Ecto neural progenitor cell (in vitro differentiated cells): ENCODE results near the gene MTCL1.

ENCODE experiments used
- DNase-seq: peaks from one replicate; pipeline ENCODE4 v3.0.0-alpha.2; 2018; ENCODE audit warnings: low spot score

MTCL1 gene

DNA sequence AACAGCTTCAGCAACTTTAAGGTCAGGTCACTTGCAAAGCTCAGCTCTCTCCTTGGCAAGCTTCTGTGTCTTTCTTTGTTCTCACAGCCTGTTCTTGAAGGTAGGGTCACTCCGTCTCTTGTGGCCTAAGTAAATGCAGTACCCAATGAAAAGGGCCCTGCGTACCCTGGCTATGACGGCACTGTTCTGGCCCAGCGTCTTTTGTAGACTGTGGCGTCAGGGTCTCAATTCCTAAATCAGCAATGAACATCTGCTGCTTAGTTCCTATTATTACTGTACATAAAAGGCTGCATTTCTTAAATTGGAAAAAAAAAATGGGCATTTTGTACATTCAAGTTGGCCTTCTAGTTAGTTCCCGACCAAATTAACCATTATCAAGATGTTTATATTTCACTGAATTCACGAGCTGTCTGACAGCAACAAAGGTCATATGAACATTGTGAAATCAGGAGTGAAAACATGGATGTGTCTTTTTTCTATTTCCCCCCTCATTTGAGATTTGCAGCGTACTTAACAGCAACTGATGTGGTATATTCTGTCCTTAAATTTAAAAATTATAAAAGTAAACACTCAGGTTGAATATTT, 17.0 kb upstream of the MTCL1 start:
- DNase-seq: no peak

DNA sequence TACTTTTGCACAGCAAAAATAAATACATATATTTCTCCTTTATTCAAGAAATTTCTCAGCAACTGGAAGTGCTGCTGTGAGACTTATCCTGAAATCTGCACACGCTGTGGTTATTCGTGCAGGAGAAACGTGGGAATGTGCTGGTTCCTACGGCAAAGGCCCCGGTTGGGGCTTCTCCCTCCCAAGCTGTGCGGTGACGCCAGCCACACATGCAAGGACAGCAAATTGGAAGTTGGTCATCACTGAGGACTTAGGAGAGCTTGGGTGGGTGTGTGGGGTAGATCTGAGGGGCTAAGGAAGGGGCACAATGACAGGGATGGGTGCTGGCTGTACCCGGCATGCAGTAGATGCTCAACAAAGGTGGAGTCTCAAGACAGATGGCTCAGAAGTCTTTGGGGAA, 16.5 kb upstream of the MTCL1 start:
- DNase-seq: no peak

DNA sequence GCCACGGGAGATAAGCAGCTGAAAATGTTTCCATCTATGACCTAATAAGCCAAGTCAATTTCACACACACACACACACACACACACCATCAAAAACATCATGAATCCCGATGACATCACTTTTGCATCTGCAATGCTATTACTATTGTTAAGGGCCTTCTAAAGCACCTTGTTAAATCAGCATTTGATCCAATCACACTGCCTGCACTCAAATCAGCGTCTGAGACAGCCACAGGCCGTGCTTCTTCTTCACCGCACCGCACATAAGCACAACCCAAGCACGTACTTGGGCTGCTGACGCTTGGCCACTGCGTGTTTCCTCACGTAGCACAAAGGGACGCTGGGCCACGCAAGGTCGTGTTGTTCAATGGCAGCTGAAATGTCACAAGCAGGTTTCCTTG, 15.8 kb upstream of the MTCL1 start:
- DNase-seq: no peak

DNA sequence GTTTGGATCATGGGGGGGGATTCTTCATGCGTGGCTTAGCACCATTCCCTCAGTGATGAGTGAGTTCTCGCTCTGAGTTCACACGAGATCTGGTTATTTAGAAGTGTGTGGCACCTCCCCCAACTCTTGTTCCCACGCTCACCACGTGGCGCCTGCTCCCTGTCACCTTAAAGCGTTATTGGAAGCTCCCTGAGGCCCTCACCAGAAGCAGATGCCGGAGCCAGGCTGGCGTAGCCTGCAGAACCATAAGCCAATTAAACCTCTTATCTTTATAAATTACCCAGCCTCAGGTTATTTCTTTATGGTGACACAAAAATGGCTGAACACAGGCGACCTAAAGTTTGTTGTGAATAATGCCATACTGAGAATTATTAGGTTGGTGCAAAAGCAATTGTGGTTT, 10.5 kb upstream of the MTCL1 start:
- no peak for DNase-seq

GRCh38 chr18:8695932-8696517, 9.3 kb upstream of the MTCL1 start:
- DNase-seq: no peak

GRCh38 chr18:8696749-8697211, 8.6 kb upstream of the MTCL1 start:
- DNase-seq: peak; percentile 83

GRCh38 chr18:8699126-8699525, 6.2 kb upstream of the MTCL1 start:
- no peak for DNase-seq

DNA sequence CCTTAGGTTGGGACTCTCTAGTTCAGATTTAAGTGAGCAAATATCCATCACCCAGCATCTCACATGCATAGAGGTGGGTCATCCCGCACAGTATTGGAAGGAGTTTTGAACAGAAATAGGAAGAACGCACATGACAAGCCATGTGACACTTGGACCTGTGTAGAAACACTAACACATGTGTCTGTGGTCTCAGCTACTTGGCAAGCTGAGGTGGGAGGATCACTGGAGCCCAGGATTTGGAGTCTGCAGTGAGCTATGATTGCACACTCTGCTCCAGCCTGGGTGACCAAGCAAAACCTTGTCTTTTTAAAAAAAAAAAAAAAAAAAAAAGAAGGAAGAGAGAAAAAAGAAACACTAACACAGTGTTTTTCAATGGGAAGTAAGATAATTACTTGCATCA, 5.4 kb upstream of the MTCL1 start:
- DNase-seq: no peak

GRCh38 chr18:8701546-8702118, 3.7 kb upstream of the MTCL1 start:
- DNase-seq: no peak

- no peak for DNase-seq
Measured at GRCh38 chr18:8702668-8703067, 2.7 kb upstream of the MTCL1 start.

- no peak for DNase-seq
Measured at GRCh38 chr18:8703092-8703709, 2.2 kb upstream of the MTCL1 start.

GRCh38 chr18:8703781-8704301, 1.5 kb upstream of the MTCL1 start:
- DNase-seq: no peak

- DNase-seq: peak; percentile 88
Measured at GRCh38 chr18:8704361-8705237, 757 bp upstream of the MTCL1 start.

- DNase-seq: peak; percentile 62
Measured at GRCh38 chr18:8705961-8706790, 820 bp downstream of the MTCL1 start.

DNA sequence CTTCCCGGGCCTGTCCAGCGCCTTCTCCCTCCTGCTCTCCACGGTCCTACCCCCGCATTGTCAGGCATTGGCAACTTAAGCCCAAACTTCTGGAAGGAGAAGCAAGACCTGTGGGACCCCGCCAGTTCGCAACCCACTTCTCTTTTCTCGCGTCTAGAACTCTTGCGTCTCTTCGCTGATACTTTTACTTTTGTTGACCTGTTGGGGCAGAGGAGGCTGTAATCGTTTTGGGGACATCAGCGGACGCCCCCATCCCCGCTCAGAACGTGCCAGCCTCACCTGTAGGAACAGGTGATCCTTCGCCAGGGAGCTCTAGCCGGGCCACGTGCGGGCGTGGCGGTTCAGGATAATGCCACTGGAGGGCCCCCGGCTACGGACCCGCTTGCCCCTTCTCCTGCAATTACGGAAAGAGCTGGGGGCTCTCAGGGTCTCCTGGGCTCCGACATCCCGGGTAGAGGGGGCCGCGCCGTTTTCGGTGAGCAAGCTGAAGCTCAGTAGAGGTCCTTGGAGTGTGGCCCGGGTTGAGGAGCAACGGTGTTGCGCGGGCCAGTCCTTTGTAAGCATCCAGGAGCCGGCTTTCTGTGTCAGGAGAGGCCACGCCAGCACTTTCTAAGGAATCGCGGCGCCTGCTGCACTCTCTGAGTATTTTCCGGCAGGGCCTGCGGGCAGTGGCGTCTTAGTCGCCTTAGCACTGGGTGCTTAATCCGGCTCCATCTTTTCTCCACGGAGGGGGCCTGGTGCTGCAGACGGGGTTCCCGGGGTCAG, 1.6 kb downstream of the MTCL1 start:
- DNase-seq: peak; percentile 81

DNA sequence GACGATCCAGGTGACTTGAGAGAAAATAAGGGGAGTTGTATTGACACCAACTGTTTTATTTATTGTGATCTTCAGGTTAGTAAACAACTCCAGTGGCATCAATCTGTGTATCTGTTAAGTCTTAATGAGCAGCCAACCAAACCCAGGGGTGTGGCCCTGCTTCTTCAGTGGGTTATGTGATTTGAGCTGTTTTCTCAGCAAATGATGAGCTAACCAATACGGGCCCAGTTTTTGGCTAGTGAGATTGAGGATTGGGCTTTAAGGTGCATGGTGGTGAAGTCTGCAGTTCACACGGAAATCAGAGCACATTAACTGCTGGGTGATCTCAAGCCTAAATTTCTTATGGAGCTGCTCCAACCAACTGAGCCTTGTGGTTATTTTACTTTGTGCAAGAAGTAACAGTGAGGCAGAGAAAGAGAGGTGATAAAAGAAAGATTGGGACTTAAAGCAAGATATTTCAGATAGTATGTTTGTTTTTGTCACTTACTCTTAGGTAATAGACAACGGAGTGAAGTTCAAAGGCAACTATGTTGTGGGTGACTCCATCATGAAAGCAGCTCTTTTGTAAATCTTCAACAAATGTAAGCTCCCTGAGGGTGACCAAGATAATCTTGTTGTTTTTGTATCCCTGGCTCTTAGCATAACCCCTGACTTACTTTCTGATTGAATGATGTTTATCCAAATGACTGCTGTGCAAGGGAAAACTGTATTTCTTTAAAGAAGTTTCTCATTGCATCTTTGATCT, 2.4 kb downstream of the MTCL1 start:
- no peak for DNase-seq

DNA sequence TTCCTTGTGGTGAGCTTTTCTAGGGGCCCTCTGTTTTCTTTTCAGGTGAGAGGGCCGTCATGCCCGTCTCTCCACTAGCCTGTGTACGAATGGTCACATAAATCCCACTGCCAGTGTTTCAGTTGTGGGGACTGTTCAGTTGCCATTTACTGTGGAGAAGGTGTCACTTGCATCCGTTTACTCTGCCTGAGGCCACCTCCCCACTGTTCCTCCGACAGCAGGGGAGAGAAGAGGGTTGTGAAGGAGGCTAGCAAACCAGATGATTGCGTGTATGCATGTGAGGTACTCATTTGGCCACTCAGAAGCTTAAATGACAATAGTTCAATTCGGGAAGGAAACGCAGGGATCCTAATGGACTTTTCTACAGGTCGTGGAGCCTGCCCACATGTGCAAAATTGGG, 3.3 kb downstream of the MTCL1 start:
- DNase-seq: no peak

- DNase-seq: no peak
Measured at GRCh38 chr18:8709248-8710059, 4.1 kb downstream of the MTCL1 start.

GRCh38 chr18:8711736-8712135, 6.4 kb downstream of the MTCL1 start:
- no peak for DNase-seq
